Left cardiac atrium (tissue), 4 donors: ENCODE results near the gene RELN. TPM values are rescaled to one million over a fixed set of nuclear protein-coding genes. Genes with fewer than 3 reads are reported as not detected.
A peak's percentile ranks its signal among the peaks of the same experiment; 100 is the strongest.

Experiments used
- ATAC-seq, 2 donors: fragments of 200-7000 bp; cut with Tn5 transposase; one replicate each; pipeline ENCODE4 v1.9.1; 2020; ENCODE audit warnings: mild to moderate bottlenecking in 2 of 2, moderate library complexity in 2 of 2
- DNase-seq: peaks from one replicate; pipeline ENCODE4 v3.0.0-alpha.2; 2020
- intact Hi-C, 2 donors: fragments of 100-400 bp; cut with DNase I; formaldehyde crosslinking; loops; one replicate each; pipeline versions ENCODE4 v1.14.1 to v1.15.1; 2022 to 2023
- total RNA-seq, 2 donors: library from RNA; stranded (reverse); fragmentation: NEBNext Ultra II Directional; extraction: Animal tissue kit (Norgen Biotek cat#: 25700); gene quantifications; one replicate each; pipeline ENCODE4 v1.2.1, GENCODE V29; 2021
- donor health status: DM: no; HTN: yes; CAD: no.
- donor health status: DM: no; HTN: yes; CAD: no; lungs with severe emphysema.
- donor health status: DM: yes; HTN: yes; CAD: no.
- donor health status: Dilated cardiomyopathy.

The RELN gene
- total RNA-seq, 2 donors from 2014 or later = 3.3 to 3.6 TPM

- no peak for DNase-seq
- no peak for ATAC-seq
- intact Hi-C loops = loop anchor here (5.0 kb wide), 2 partner anchors 583 to 593 kb away; no protein-coding TSS in a partner anchor
Observed at GRCh38 chr7:103569621-103570305, 419.7 kb downstream of the RELN start.

GRCh38 chr7:103564416-103564815 is 425.0 kb downstream of the RELN start:
- no peak for DNase-seq
- intact Hi-C loops = no loop called here

GRCh38 chr7:103560136-103560535 is 429.3 kb downstream of the RELN start:
- DNase-seq (no peak), ATAC-seq (no peak)
- intact Hi-C loops = no loop called here

More at GRCh38 chr7:103564416-103564815, 425.0 kb downstream of the RELN start:
- ATAC-seq = no peak

- ATAC-seq (no peak), DNase-seq (no peak)
- intact Hi-C loops = no loop called here
Observed at GRCh38 chr7:103551016-103551415, 438.4 kb downstream of the RELN start.

GRCh38 chr7:103549786-103550185 is 439.7 kb downstream of the RELN start:
- intact Hi-C loops = no loop called here
- no peak for ATAC-seq
- DNase-seq = no peak

- ATAC-seq = no peak
- intact Hi-C loops = no loop called here
Observed at GRCh38 chr7:103547451-103548284, 441.8 kb downstream of the RELN start.

GRCh38 chr7:103542470-103542869 is 447.0 kb downstream of the RELN start:
- ATAC-seq = no peak
- intact Hi-C loops = no loop called here
- no peak for DNase-seq

More at GRCh38 chr7:103547451-103548284, 441.8 kb downstream of the RELN start:
- DNase-seq = no peak

- ATAC-seq = no peak
- intact Hi-C loops = no loop called here
Observed at GRCh38 chr7:103541947-103542346, 447.5 kb downstream of the RELN start.

GRCh38 chr7:103541026-103541425 is 448.4 kb downstream of the RELN start:
- intact Hi-C loops = no loop called here
- DNase-seq (peak; percentile 76), ATAC-seq (peak; percentile 98 to 99)

More at GRCh38 chr7:103541947-103542346, 447.5 kb downstream of the RELN start:
- DNase-seq = no peak

- DNase-seq = no peak
- no peak for ATAC-seq
- intact Hi-C loops = no loop called here
Observed at GRCh38 chr7:103540338-103540737, 449.1 kb downstream of the RELN start.

- DNase-seq = no peak
- no peak for ATAC-seq
- intact Hi-C loops = no loop called here
Observed at GRCh38 chr7:103539875-103540274, 449.6 kb downstream of the RELN start.

GRCh38 chr7:103538964-103539709 is 450.3 kb downstream of the RELN start:
- no peak for DNase-seq
- intact Hi-C loops = no loop called here
- ATAC-seq = no peak

GRCh38 chr7:103533761-103534160 is 455.7 kb downstream of the RELN start:
- intact Hi-C loops = no loop called here
- DNase-seq (no peak), ATAC-seq (no peak)

GRCh38 chr7:103532955-103533354 is 456.5 kb downstream of the RELN start:
- intact Hi-C loops = no loop called here

GRCh38 chr7:103528152-103528551 is 461.3 kb downstream of the RELN start:
- intact Hi-C loops = no loop called here
- DNase-seq = no peak

More at GRCh38 chr7:103532955-103533354, 456.5 kb downstream of the RELN start:
- ATAC-seq (peak in 1 of 2 donors; percentile 43), DNase-seq (no peak)

GRCh38 chr7:103525937-103526336 is 463.5 kb downstream of the RELN start:
- DNase-seq = no peak
- intact Hi-C loops = no loop called here

More at GRCh38 chr7:103528152-103528551, 461.3 kb downstream of the RELN start:
- no peak for ATAC-seq

GRCh38 chr7:103524042-103524907 is 465.2 kb downstream of the RELN start:
- intact Hi-C loops = loop anchor here in 1 of 2 donors (5.0 kb wide), 1 partner anchor 633 kb away; no protein-coding TSS in a partner anchor
- DNase-seq = no peak
- ATAC-seq = peak; percentile 44 to 47

More at GRCh38 chr7:103525937-103526336, 463.5 kb downstream of the RELN start:
- no peak for ATAC-seq

- intact Hi-C loops = loop anchor here in 1 of 2 donors (5.0 kb wide), 1 partner anchor 635 kb away; no protein-coding TSS in a partner anchor
- DNase-seq (no peak), ATAC-seq (no peak)
Observed at GRCh38 chr7:103521937-103522336, 467.5 kb downstream of the RELN start.
